SK-N-SH (cell line): ENCODE data around the gene VPS4B. TPM values are rescaled to one million over a fixed set of nuclear protein-coding genes. Genes with fewer than 3 reads are reported as not detected.

Source experiments
- CTCF ChIA-PET: fragments of 300-600, 350-600 bp; formaldehyde crosslinking; extraction: SDS; loops from one replicate; lab custom pipeline; 2021; lab: Yijun Ruan, JAX
- POLR2A ChIA-PET: fragments of 350-600 bp; sonication (Branson Sonifier 250); formaldehyde crosslinking; extraction: SDS; loops from one replicate; lab custom pipeline; 2020; ENCODE audit warnings: antibody characterized with exemption, inconsistent platforms; lab: Yijun Ruan, JAX
- DNase-seq: peaks from one replicate; pipeline ENCODE4 v3.0.0; 2012
- H2AFZ ChIP-seq: fragments of 200-600 bp; sonication (generic); 2 replicates; pipeline ENCODE4 v1.8.1; 2016; ENCODE audit warnings: antibody characterized with exemption, mild to moderate bottlenecking, low read depth
- H3F3A ChIP-seq: fragments of 200-600 bp; sonication (generic); replicated peaks from 2 replicates; pipeline ENCODE3; 2016; ENCODE audit warnings: antibody characterized with exemption, mild to moderate bottlenecking; ENCODE audit not compliant: insufficient read depth
- H3K27ac ChIP-seq, 2 experiments: fragments of 200-500 bp in 1 of 2; fragments of 200-600 bp in 1 of 2; sonication (Bioruptor generic) in 1 of 2; sonication (generic), shearing (Covaris generic) in 1 of 2; 2 replicates each; pipeline versions ENCODE4 v1.5.1 to v1.6.1; 2014 to 2016; ENCODE audit warnings: low read depth in 2 of 2, inconsistent platforms in 1 of 2, low read length in 1 of 2, mild to moderate bottlenecking in 1 of 2, mixed read lengths in 1 of 2
- H3K27me3 ChIP-seq: fragments of 200-600 bp; sonication (generic), shearing (Covaris generic); 2 replicates; pipeline ENCODE4 v1.6.1; 2016; ENCODE audit warnings: mixed run types; ENCODE audit not compliant: insufficient read depth
- H3K36me3 ChIP-seq, 2 experiments: fragments of 200-500 bp in 1 of 2; fragments of 200-600 bp in 1 of 2; sonication (Bioruptor generic) in 1 of 2; sonication (generic) in 1 of 2; replicated peaks in 1 of 2; 2 replicates each; pipeline versions ENCODE3 to v1.5.1; 2014 to 2016; ENCODE audit warnings: low read length in 1 of 2, mild to moderate bottlenecking in 1 of 2; ENCODE audit not compliant: insufficient read depth in 2 of 2, control insufficient read depth in 1 of 2
- H3K4me1 ChIP-seq, 2 experiments: fragments of 200-500 bp in 1 of 2; fragments of 200-600 bp in 1 of 2; sonication (Bioruptor generic) in 1 of 2; sonication (generic), shearing (Covaris generic) in 1 of 2; 2 replicates each; pipeline versions ENCODE4 v1.5.1 to v1.6.1; 2014 to 2016; ENCODE audit warnings: low read depth in 1 of 2, low read length in 1 of 2, mixed run types in 1 of 2; ENCODE audit not compliant: insufficient read depth in 2 of 2, control insufficient read depth in 1 of 2
- H3K4me2 ChIP-seq: fragments of 200-600 bp; sonication (generic), shearing (Covaris generic); 2 replicates; pipeline ENCODE4 v1.6.1; 2017; ENCODE audit warnings: mixed run types
- H3K4me3 ChIP-seq, 2 experiments: fragments of 200-500 bp in 1 of 2; fragments of 200-600 bp in 1 of 2; sonication (Bioruptor generic) in 1 of 2; sonication (generic), shearing (Covaris generic) in 1 of 2; 2 replicates each; pipeline versions ENCODE4 v1.5.1 to v1.8.1; 2014 to 2016; ENCODE audit warnings: low read depth in 2 of 2, inconsistent platforms in 1 of 2, low read length in 1 of 2, mild to moderate bottlenecking in 1 of 2, mixed read lengths in 1 of 2, moderate library complexity in 1 of 2
- H3K79me2 ChIP-seq: fragments of 200-600 bp; sonication (generic); 2 replicates; pipeline ENCODE4 v1.8.1; 2017; ENCODE audit warnings: mild to moderate bottlenecking; ENCODE audit not compliant: insufficient read depth
- H3K9ac ChIP-seq: fragments of 200-600 bp; sonication (generic); 2 replicates; pipeline ENCODE4 v1.6.1; 2017; ENCODE audit warnings: mixed run types
- H3K9me2 ChIP-seq: fragments of 200-600 bp; sonication (generic); 2 replicates; pipeline ENCODE4 v1.6.1; 2017; ENCODE audit warnings: mixed run types
- H3K9me3 ChIP-seq: fragments of 200-600 bp; sonication (generic); 2 replicates; pipeline ENCODE4 v1.6.1; 2017; ENCODE audit warnings: mixed run types, mild to moderate bottlenecking, moderate library complexity
- H4K20me1 ChIP-seq: fragments of 200-600 bp; sonication (generic); 2 replicates; pipeline ENCODE4 v1.6.1; 2017; ENCODE audit warnings: mild to moderate bottlenecking, mixed run types; ENCODE audit not compliant: insufficient read depth
- CHD2 ChIP-seq: fragments of 150-350 bp; IDR thresholded peaks from 2 replicates; pipeline ENCODE4 v1.6.1; 2018; ENCODE audit warnings: low read length; ENCODE audit not compliant: partially characterized antibody
- EP300 ChIP-seq, 2 experiments: IDR thresholded peaks; 2 replicates each; pipeline versions ENCODE4 v1.4.0 to v1.6.1; 2012; ENCODE audit warnings: borderline replicate concordance in 1 of 2, low read depth in 1 of 2, low read length in 1 of 2
- EZH2phosphoT487 ChIP-seq: fragments of 200-600 bp; sonication (generic); IDR thresholded peaks from 2 replicates; pipeline ENCODE4 v1.6.1; 2017; ENCODE audit warnings: low read depth, mixed run types, mild to moderate bottlenecking, antibody characterized with exemption, moderate library complexity, borderline replicate concordance
- FOSL2 ChIP-seq: IDR thresholded peaks from 2 replicates; pipeline ENCODE4 v1.4.0; 2012; ENCODE audit warnings: low read depth, mild to moderate bottlenecking, moderate library complexity, borderline replicate concordance
- FOXJ3 ChIP-seq: sonication (generic); formaldehyde crosslinking; IDR thresholded peaks from 2 replicates; pipeline ENCODE4 v1.5.1; 2020; ENCODE audit warnings: mild to moderate bottlenecking, missing genetic modification reagents
- GABPA ChIP-seq: IDR thresholded peaks from 2 replicates; pipeline ENCODE4 v1.4.0; 2012; ENCODE audit warnings: low read depth, mild to moderate bottlenecking
- MEF2A ChIP-seq: IDR thresholded peaks from 2 replicates; pipeline ENCODE4 v1.4.0; 2012; ENCODE audit warnings: low read depth, borderline replicate concordance
- NFIC ChIP-seq: IDR thresholded peaks from 2 replicates; pipeline ENCODE4 v1.4.0; 2012; ENCODE audit warnings: borderline replicate concordance
- POLR2AphosphoS5 ChIP-seq: IDR thresholded peaks from 2 replicates; pipeline ENCODE4 v1.6.1; 2012; ENCODE audit warnings: low read depth, low read length
- TAF1 ChIP-seq: IDR thresholded peaks from 2 replicates; pipeline ENCODE4 v1.6.1; 2012; ENCODE audit warnings: low read depth, mild to moderate bottlenecking, low read length, moderate library complexity, borderline replicate concordance
- TCF12 ChIP-seq: IDR thresholded peaks from 2 replicates; pipeline ENCODE4 v1.4.0; 2012
- TEAD4 ChIP-seq: IDR thresholded peaks from 2 replicates; pipeline ENCODE4 v1.4.0; 2012; ENCODE audit warnings: mild to moderate bottlenecking, borderline replicate concordance; ENCODE audit not compliant: insufficient read depth
- YY1 ChIP-seq: IDR thresholded peaks from 2 replicates; pipeline ENCODE4 v1.4.0; 2012; ENCODE audit warnings: low read depth, mild to moderate bottlenecking
- WGBS: methylation state at CpG from one replicate; pipeline ENCODE4 v1.1.6; 2017; ENCODE audit warnings: low lambda C conversion rate; 5-methylcytosine and 5-hydroxymethylcytosine counted together
- polyA plus RNA-seq, 3 experiments: library from polyadenylated mRNA; depleted of rRNA; stranded (reverse); fragments of >200 nt; gene quantifications; 2 replicates each; pipeline ENCODE4 v1.2.3, GENCODE V29; 2012
- TF ChIP-seq, protein P1 (sequence below): IDR thresholded peaks from 2 replicates; pipeline ENCODE4 v1.4.0; 2012; ENCODE audit warnings: low read depth
- TF ChIP-seq, protein P2 (sequence below): IDR thresholded peaks from 2 replicates; pipeline ENCODE4; 2012
- TF ChIP-seq, protein P3 (sequence below): IDR thresholded peaks from 2 replicates; pipeline ENCODE4 v1.4.0; 2012; ENCODE audit warnings: low read depth, borderline replicate concordance
- TF ChIP-seq, protein P4 (sequence below): fragments of 150-350 bp; IDR thresholded peaks from 2 replicates; pipeline ENCODE4 v1.6.1; 2016; ENCODE audit warnings: mild to moderate bottlenecking, low read depth, low read length
- TF ChIP-seq, protein P5 (sequence below): fragments of 200-600 bp; sonication (generic); IDR thresholded peaks from 2 replicates; pipeline ENCODE4 v1.6.1; 2017; ENCODE audit warnings: antibody characterized with exemption, mild to moderate bottlenecking, moderate library complexity
- TF ChIP-seq, protein P6 (sequence below): IDR thresholded peaks from 2 replicates; pipeline ENCODE4 v1.4.0; 2012; ENCODE audit warnings: low read depth, borderline replicate concordance

The VPS4B gene
- polyA plus RNA-seq, 1 of the 3 experiments (the other 2 are of a cell fraction), result 15.0 TPM

DNA sequence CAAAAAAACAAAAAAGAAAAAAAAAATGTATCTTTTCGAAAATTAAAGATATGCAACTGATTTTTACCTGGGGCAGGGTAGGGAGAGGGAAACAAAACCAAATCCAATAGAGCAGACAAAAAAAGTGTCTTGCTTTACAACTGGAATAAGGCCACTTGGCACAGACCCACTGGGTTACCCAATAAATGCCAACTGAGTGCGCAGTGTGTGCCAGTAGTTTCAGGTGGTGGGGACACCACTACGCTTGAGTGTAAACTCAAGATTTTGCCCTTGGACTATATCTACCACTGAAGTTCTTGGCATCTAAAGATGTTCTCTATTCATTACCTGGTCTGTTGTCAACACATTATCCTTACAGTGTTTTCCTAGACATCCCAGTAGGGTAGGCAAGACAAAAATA is 16.3 kb downstream of the VPS4B start:
- Histone ChIP-seq H4K20me1 (peaks cover 4% of the 10 kb centered on the region; the same call in 1 of the 2 replicates), H2AFZ (no peak overlapping the region), H3K79me2 (peaks cover 59% of the 10 kb centered on the region; the same call in 1 of the 2 replicates), H3K4me1 (peaks cover 0 to under 1% of the 10 kb centered on the region in 2 experiments; a peak in 2 of 4 replicates), H3K9ac (no peak overlapping the region), H3K4me3 (no peak overlapping the region), H3K36me3 (peaks cover 80 to 90% of the 10 kb centered on the region in 2 experiments), H3K27ac (no peak overlapping the region), H3F3A (peaks cover 3% of the 10 kb centered on the region), H3K27me3 (no peaks in the 10 kb centered on the region), H3K9me2 (no peaks in the 10 kb centered on the region), H3K9me3 (no peaks in the 10 kb centered on the region), H3K4me2 (no peak overlapping the region)
- POLR2A ChIA-PET, result no interaction called here
- CTCF ChIA-PET, result no interaction called here
- DNase-seq, result no peak
- 85% methylated on average over 3 of the region's 3 CpGs for WGBS
- TF ChIP-seq, protein P1, sequence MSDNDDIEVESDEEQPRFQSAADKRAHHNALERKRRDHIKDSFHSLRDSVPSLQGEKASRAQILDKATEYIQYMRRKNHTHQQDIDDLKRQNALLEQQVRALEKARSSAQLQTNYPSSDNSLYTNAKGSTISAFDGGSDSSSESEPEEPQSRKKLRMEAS, result no peak
- no peak for TF ChIP-seq YY1
- no peak for TF ChIP-seq GABPA
- TF ChIP-seq, protein P2, sequence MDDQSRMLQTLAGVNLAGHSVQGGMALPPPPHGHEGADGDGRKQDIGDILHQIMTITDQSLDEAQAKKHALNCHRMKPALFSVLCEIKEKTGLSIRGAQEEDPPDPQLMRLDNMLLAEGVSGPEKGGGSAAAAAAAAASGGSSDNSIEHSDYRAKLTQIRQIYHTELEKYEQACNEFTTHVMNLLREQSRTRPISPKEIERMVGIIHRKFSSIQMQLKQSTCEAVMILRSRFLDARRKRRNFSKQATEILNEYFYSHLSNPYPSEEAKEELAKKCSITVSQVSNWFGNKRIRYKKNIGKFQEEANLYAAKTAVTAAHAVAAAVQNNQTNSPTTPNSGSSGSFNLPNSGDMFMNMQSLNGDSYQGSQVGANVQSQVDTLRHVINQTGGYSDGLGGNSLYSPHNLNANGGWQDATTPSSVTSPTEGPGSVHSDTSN, result no peak
- no peak for TF ChIP-seq NFIC
- no peak for TF ChIP-seq FOXJ3
- no peak for TF ChIP-seq TAF1

DNA sequence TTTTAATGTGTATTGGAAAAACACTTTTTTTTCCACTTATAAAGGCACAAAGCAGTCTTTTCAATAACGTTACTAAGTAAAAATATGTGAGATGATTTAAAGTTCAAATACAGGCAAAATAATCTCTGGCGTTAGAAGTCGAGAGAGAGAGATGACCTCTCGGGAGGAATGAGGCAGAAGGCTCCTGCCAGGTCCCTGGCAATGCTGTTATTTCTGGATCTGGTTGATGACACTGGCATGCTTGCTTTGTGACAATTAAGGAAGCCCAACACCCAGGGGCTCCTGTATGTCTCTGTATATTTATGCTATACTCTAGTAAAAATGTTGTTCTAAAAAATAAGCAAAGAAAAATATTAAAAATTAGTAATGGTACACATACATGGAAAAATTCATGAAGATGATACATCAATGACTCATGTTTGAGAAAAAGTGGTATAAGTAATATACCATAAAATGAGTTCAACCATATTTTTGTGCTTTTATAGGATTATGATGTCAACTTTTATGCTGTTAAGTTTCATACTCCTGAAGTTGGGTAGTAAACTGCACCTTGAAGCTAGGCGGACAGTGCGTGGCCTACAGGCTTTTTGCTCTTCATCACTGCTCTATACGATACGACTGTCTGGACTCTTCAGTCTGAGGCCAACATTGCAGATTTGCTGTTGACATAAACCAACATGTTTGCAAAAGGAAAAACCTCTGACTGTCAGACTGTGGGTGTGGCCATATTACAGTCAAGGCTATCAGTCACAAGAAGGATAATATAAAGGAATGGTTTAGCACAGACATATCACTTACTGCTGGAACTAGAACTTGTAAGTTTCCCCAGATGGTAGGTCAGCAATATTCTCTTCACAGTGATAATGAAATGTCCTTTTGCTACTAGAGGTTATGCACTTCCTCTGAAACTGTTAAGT is 19.8 kb downstream of the VPS4B start:
- peaks cover 5% of the 10 kb centered on the region for H3F3A ChIP-seq
- H4K20me1 ChIP-seq, result no peaks in the 10 kb centered on the region
- H3K27me3 ChIP-seq, result no peaks in the 10 kb centered on the region
- no peaks in the 10 kb centered on the region for H3K9me3 ChIP-seq
- H3K27ac ChIP-seq, result no peak overlapping the region
- no peaks in the 10 kb centered on the region for H3K4me1 ChIP-seq
- no peak overlapping the region for H3K9ac ChIP-seq
- no peaks in the 10 kb centered on the region for H3K9me2 ChIP-seq
- no peak overlapping the region for H2AFZ ChIP-seq
- over 99% methylated on average over 8 of the region's 8 CpGs for WGBS
- H3K36me3 ChIP-seq, result peaks cover 76 to 90% of the 10 kb centered on the region in 2 experiments
- TF ChIP-seq TCF12 (no peak), EZH2phosphoT487 (no peak), POLR2AphosphoS5 (no peak), FOSL2 (no peak), MEF2A (no peak), TEAD4 (no peak), FOXJ3 (no peak), YY1 (no peak), CHD2 (no peak), EP300 (IDR thresholded peaks at IDR 0.05; ENCODE audit: borderline replicate concordance in 1 of 2, low read depth in 1 of 2, low read length in 1 of 2) (no peak)
- TF ChIP-seq, protein P3, sequence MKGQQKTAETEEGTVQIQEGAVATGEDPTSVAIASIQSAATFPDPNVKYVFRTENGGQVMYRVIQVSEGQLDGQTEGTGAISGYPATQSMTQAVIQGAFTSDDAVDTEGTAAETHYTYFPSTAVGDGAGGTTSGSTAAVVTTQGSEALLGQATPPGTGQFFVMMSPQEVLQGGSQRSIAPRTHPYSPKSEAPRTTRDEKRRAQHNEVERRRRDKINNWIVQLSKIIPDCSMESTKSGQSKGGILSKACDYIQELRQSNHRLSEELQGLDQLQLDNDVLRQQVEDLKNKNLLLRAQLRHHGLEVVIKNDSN, result no peak
- TF ChIP-seq, protein P4, sequence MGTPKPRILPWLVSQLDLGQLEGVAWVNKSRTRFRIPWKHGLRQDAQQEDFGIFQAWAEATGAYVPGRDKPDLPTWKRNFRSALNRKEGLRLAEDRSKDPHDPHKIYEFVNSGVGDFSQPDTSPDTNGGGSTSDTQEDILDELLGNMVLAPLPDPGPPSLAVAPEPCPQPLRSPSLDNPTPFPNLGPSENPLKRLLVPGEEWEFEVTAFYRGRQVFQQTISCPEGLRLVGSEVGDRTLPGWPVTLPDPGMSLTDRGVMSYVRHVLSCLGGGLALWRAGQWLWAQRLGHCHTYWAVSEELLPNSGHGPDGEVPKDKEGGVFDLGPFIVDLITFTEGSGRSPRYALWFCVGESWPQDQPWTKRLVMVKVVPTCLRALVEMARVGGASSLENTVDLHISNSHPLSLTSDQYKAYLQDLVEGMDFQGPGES, result no peak
- TF ChIP-seq, protein P5, sequence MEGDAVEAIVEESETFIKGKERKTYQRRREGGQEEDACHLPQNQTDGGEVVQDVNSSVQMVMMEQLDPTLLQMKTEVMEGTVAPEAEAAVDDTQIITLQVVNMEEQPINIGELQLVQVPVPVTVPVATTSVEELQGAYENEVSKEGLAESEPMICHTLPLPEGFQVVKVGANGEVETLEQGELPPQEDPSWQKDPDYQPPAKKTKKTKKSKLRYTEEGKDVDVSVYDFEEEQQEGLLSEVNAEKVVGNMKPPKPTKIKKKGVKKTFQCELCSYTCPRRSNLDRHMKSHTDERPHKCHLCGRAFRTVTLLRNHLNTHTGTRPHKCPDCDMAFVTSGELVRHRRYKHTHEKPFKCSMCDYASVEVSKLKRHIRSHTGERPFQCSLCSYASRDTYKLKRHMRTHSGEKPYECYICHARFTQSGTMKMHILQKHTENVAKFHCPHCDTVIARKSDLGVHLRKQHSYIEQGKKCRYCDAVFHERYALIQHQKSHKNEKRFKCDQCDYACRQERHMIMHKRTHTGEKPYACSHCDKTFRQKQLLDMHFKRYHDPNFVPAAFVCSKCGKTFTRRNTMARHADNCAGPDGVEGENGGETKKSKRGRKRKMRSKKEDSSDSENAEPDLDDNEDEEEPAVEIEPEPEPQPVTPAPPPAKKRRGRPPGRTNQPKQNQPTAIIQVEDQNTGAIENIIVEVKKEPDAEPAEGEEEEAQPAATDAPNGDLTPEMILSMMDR, result no peak
- TF ChIP-seq, protein P6, sequence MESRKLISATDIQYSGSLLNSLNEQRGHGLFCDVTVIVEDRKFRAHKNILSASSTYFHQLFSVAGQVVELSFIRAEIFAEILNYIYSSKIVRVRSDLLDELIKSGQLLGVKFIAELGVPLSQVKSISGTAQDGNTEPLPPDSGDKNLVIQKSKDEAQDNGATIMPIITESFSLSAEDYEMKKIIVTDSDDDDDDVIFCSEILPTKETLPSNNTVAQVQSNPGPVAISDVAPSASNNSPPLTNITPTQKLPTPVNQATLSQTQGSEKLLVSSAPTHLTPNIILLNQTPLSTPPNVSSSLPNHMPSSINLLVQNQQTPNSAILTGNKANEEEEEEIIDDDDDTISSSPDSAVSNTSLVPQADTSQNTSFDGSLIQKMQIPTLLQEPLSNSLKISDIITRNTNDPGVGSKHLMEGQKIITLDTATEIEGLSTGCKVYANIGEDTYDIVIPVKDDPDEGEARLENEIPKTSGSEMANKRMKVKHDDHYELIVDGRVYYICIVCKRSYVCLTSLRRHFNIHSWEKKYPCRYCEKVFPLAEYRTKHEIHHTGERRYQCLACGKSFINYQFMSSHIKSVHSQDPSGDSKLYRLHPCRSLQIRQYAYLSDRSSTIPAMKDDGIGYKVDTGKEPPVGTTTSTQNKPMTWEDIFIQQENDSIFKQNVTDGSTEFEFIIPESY, result no peak
- peaks cover 35% of the 10 kb centered on the region; the same call in 1 of the 2 replicates for H3K79me2 ChIP-seq
- H3K4me2 ChIP-seq, result no peak overlapping the region
- ChIA-PET POLR2A (no interaction called here), CTCF (no interaction called here)
- no peak overlapping the region for H3K4me3 ChIP-seq
- DNase-seq, result no peak
